ENCODE results near the gene CAGE1.

The CAGE1 gene

GRCh38 chr6:7290079-7290478 is 99.5 kb downstream of the CAGE1 start:
- H3K4me3 ChIP-seq (ENCODE audit: low read length): no peak overlapping the region
- no peak overlapping the region for H3K27ac ChIP-seq (ENCODE audit: low read depth, low read length)
- H3K4me1 ChIP-seq (ENCODE audit: control insufficient read depth, insufficient read depth, low read length): no peaks in the 10 kb centered on the region
- no peaks in the 10 kb centered on the region for H3K27me3 ChIP-seq (ENCODE audit: control insufficient read depth, insufficient read depth, low read length)
- H3K36me3 ChIP-seq (ENCODE audit: control insufficient read depth, insufficient read depth, low read length): peaks cover 11% of the 10 kb centered on the region
- no peak overlapping the region for H3K9ac ChIP-seq (ENCODE audit: low read length)

- Histone ChIP-seq H3K9ac (ENCODE audit: low read length) (no peak overlapping the region), H3K27ac (ENCODE audit: low read depth, low read length) (no peak overlapping the region), H3K27me3 (ENCODE audit: control insufficient read depth, insufficient read depth, low read length) (no peaks in the 10 kb centered on the region), H3K4me3 (ENCODE audit: low read length) (no peak overlapping the region), H3K4me1 (ENCODE audit: control insufficient read depth, insufficient read depth, low read length) (no peaks in the 10 kb centered on the region), H3K36me3 (ENCODE audit: control insufficient read depth, insufficient read depth, low read length) (peaks cover 3% of the 10 kb centered on the region)
Observed at GRCh38 chr6:7285416-7285815, 104.1 kb downstream of the CAGE1 start.

GRCh38 chr6:7283676-7284075 is 105.9 kb downstream of the CAGE1 start:
- Histone ChIP-seq H3K27me3 (ENCODE audit: control insufficient read depth, insufficient read depth, low read length) (no peaks in the 10 kb centered on the region), H3K4me1 (ENCODE audit: control insufficient read depth, insufficient read depth, low read length) (no peaks in the 10 kb centered on the region), H3K4me3 (ENCODE audit: low read length) (no peak overlapping the region), H3K27ac (ENCODE audit: low read depth, low read length) (no peak overlapping the region), H3K36me3 (ENCODE audit: control insufficient read depth, insufficient read depth, low read length) (peaks cover 3% of the 10 kb centered on the region), H3K9ac (ENCODE audit: low read length) (no peak overlapping the region)

- Histone ChIP-seq H3K36me3 (ENCODE audit: control insufficient read depth, insufficient read depth, low read length) (peaks cover 3% of the 10 kb centered on the region), H3K4me3 (ENCODE audit: low read length) (no peak overlapping the region), H3K27me3 (ENCODE audit: control insufficient read depth, insufficient read depth, low read length) (no peaks in the 10 kb centered on the region), H3K9ac (ENCODE audit: low read length) (no peak overlapping the region), H3K4me1 (ENCODE audit: control insufficient read depth, insufficient read depth, low read length) (no peaks in the 10 kb centered on the region), H3K27ac (ENCODE audit: low read depth, low read length) (no peak overlapping the region)
Observed at GRCh38 chr6:7282097-7282906, 107.2 kb downstream of the CAGE1 start.

All from rectal smooth muscle tissue (tissue), 1 donor.